Ramos (cell line): Measurements from ENCODE around the gene TYRP1.
"Not testable (repeated sequence)": the region's sequence is repeated elsewhere in the genome, so short reads cannot be mapped to it uniquely, and the experiment has no call there.

Experiments
- in situ Hi-C: fragments of 300-500 bp; cut with MboI; formaldehyde crosslinking; loops from one replicate; pipeline ENCODE4 v1.14.3; 2022; ENCODE audit warnings: low sequenced_read_pairs; ENCODE audit not compliant: unreplicated experiment

The TYRP1 gene, protein sequence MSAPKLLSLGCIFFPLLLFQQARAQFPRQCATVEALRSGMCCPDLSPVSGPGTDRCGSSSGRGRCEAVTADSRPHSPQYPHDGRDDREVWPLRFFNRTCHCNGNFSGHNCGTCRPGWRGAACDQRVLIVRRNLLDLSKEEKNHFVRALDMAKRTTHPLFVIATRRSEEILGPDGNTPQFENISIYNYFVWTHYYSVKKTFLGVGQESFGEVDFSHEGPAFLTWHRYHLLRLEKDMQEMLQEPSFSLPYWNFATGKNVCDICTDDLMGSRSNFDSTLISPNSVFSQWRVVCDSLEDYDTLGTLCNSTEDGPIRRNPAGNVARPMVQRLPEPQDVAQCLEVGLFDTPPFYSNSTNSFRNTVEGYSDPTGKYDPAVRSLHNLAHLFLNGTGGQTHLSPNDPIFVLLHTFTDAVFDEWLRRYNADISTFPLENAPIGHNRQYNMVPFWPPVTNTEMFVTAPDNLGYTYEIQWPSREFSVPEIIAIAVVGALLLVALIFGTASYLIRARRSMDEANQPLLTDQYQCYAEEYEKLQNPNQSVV

DNA sequence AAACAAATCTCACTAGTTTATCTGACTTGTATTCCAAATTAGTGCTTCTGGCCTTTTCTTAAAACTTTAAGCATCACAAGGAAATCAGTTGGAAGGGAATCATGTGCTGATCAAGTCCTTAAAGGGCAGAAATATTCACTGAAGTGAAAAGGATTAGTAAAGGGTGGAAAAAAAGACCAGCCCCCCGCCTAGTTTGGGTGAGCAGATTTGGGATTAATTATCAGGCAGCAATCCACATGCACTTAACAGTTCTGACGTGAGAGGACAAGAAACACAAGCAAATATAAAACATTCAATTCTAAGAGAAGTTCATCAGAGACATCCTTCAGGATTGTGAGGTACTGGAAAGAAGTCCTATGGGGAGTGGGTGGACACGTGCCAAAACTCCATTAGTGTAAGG is at the start of gene TYRP1:
TYRP1 (plus strand) TSS at position 245 of the 400 bp plus-strand sequence. CDS start 612 bp downstream, outside the sequence.
- in situ Hi-C loops, result no loop called here

GRCh38 chr9:12643686-12644085 is 49.5 kb upstream of the TYRP1 start:
- in situ Hi-C loops, result no loop called here

DNA sequence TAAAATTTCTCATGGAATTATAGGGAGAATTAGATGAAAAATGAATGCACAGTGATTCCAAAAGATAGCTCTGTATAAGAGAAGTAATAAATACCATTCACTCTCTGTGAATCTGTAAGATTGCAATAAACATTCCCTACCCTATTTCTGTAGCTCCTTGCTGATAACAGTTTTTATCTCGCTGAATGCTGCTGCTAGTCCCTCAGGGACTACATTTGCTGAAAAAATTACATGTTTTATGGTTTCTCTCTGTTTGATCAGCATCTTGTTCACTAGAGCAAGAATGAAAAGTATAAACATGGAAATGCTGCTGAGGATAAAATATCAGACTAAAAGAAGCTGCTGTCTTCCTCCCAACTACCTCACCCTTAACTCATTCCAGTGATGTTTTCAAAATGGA is 44.3 kb upstream of the TYRP1 start:
- in situ Hi-C loops, result no loop called here

DNA sequence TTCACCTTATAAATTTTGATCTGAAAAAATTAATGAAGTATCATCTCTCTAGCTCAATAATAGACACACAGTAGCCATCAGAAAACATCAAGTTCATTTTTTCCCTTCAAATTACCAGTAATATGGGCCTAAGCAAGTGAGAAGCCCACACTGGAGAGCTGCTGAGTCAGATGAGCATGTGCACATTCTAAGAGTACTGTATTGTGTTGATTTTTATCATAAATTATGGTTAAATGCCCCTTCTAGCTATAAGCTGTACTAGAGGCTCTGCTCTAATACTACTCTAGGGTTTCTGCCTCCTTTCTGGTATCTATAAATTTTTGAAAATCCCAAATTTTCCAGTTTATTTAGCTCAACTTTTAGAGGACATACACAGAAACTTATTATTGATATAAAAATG is 42.1 kb upstream of the TYRP1 start:
- in situ Hi-C loops, result no loop called here

GRCh38 chr9:12652973-12653372 is 40.2 kb upstream of the TYRP1 start:
- in situ Hi-C loops, result no loop called here

GRCh38 chr9:12656803-12657202 is 36.4 kb upstream of the TYRP1 start:
- in situ Hi-C loops, result no loop called here

GRCh38 chr9:12657233-12657632 is 36.0 kb upstream of the TYRP1 start:
- in situ Hi-C loops, result no loop called here

- in situ Hi-C loops, result no loop called here
Measured at GRCh38 chr9:12657998-12658397, 35.2 kb upstream of the TYRP1 start.

GRCh38 chr9:12658531-12659209 is 34.5 kb upstream of the TYRP1 start:
- in situ Hi-C loops, result no loop called here

GRCh38 chr9:12659220-12659619 is 34.0 kb upstream of the TYRP1 start:
- in situ Hi-C loops, result no loop called here

GRCh38 chr9:12666813-12667212 is 26.4 kb upstream of the TYRP1 start:
- in situ Hi-C loops, result no loop called here

GRCh38 chr9:12667892-12668291 is 25.3 kb upstream of the TYRP1 start:
- in situ Hi-C loops, result no loop called here

DNA sequence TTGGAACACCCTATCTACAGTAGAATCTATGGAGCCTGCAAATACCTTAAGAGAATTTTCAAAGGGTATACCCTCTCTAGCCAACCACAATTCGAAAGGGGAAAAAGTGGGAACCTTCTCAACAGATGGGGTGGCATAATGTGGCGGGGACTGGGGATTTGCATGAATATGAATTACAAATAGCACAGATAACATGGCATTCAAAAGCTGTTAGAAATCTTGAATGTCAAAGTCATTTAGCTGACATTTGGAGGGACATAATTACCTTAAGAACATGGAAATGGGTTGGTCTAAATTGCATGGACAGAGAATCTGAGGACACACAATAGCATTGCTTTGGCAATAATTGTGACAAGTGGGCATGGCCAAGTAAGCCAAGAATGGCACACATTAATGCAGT is 23.2 kb upstream of the TYRP1 start:
- in situ Hi-C loops, result no loop called here

DNA sequence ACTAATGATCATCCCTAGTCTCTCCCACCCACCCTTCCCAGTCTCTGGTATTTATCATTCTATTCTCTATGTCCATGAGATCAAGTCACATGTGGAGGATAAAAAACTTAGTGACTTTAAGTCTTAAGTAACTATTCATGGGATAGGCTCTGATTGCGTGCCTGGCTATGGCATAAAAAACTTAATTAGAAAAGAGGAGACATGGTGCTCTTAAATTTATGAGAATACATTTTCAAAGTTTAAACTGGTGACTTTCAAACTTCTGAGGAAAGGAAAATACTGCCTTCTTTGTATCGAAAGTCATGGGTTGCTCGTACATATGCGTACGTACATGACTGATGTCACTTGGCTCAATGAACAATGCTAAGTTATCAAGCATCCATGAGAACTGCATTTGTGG is 18.2 kb upstream of the TYRP1 start:
- in situ Hi-C loops, result no loop called here

- in situ Hi-C loops, result not testable (repeated sequence)
Measured at GRCh38 chr9:12677462-12678126, 15.6 kb upstream of the TYRP1 start.

DNA sequence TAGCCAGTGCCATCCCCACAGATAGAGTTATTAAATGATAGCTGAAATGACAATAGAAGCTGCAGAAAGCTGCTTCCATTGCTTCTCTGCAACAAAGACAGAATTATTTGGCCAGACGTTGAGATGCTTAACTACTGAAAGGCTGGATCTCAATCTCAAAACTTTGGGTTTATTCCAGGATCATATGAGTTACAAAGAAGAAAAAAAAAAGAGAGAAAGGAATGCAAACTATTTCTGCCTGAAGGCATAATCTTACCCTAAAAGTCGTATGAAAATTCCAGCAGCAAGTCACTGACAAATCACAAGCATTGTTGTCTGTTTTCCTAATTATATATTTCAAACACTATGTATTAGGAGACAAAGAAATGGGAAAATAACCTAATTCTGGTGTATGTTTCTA is 12.8 kb upstream of the TYRP1 start:
- in situ Hi-C loops, result no loop called here

DNA sequence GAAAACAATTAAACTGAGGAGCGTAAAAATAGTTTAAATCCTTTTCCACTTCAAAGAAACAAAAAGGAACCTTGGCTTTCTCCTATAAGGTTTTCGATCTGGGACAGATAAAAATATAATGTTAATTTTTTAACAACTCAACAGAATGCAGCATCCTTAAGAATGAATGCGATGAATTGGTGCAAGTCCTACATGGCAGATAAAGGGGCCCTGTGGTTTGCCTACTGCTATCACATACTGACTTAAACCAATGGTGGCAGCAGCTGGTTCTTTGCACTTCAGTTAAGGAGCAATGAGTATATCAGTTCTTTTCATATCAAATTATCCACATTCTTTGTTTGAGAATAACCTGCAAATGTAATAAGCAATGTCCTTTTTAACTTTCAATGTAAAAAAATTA is 12.4 kb upstream of the TYRP1 start:
- in situ Hi-C loops, result no loop called here

DNA sequence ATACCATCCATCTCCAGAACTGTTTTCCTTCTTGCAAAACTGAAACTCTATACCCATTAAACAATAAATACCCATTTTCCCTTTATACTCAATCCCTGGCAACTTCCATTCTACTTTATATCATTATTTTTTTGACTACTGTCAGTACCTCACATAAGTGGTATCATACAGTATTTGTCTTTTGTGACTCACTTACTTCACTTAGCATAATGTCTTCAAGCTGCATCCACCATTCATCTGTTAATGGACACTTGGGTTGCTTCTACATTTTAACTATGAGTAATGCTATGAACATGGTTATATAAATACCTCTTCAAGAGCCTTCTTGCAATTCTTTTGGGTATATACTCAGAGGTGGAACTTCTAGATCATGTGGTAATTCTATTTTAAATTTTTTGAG is 11.6 kb upstream of the TYRP1 start:
- in situ Hi-C loops, result no loop called here

DNA sequence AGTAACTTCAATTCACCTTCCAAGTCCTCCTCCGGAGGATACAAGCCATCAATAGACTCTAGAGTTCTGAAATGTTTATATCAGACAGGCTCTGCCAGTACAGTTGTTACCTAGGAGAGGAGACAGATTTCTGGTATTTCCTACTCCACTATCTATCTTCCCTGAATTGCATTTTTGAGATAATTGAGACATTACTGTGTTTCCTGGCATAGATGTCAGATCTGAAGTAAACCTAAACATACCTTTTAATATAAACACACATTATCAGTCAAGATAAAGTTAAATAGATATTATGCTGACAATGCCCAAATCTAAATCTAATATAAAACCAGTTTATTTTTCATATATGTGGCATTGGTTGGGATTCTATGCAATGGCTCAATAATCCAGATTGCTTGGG is 8.2 kb upstream of the TYRP1 start:
- in situ Hi-C loops, result no loop called here

DNA sequence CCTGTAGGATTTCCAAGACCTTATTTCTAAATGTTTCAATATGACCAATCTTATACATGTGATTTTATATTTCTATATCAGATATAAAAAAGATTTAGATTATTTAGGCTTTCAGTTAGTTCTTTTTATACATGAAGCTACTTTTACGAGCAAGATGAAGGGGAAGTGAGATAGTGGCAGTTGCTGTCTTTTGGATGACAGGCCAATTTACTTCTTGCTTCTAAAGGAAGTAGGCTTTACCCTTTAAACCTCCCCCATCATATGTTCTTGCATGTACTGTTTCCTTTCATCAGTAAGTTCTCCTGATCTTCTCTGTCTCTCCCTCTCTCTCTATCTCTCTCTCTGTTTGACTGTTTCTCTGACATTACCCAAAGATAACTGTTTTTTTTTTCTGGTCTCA is 4.0 kb upstream of the TYRP1 start:
- in situ Hi-C loops, result no loop called here

- in situ Hi-C loops, result no loop called here
Measured at GRCh38 chr9:12694013-12694412, 828 bp downstream of the TYRP1 start.
